HEK293 (cell line): ENCODE results near the gene CD2AP.
A peak's percentile ranks its signal among the peaks of the same experiment; 100 is the strongest.

Experiments used
- CTCF ChIA-PET: fragments of 350-600 bp; formaldehyde crosslinking; extraction: SDS; loops from one replicate; lab custom pipeline; 2021; ENCODE audit warnings: antibody characterized with exemption; lab: Yijun Ruan, JAX
- POLR2A ChIA-PET: fragments of 300-600 bp; formaldehyde crosslinking; extraction: SDS; loops from one replicate; lab custom pipeline; 2020; ENCODE audit warnings: antibody characterized with exemption, inconsistent platforms; lab: Yijun Ruan, JAX
- H3K27ac ChIP-seq: fragments of 200-500 bp; sonication (Bioruptor generic); 2 replicates; pipeline ENCODE4 v1.5.1; 2014; ENCODE audit warnings: low read depth, low read length, control low read depth, inconsistent platforms; ENCODE audit errors: extremely low read depth
- H3K36me3 ChIP-seq, 2 experiments: fragments of 200-500 bp in 1 of 2; sonication (Bioruptor generic) in 1 of 2; 1 replicate in 1 of 2; 2 replicates in 1 of 2; pipeline ENCODE4 v1.5.1; 2014 to 2017; ENCODE audit warnings: inconsistent platforms in 2 of 2, low read length in 2 of 2; ENCODE audit not compliant: control insufficient read depth in 2 of 2, insufficient read depth in 1 of 2
- H3K4me1 ChIP-seq: fragments of 200-500 bp; sonication (Bioruptor generic); 2 replicates; pipeline ENCODE4 v1.5.1; 2014; ENCODE audit warnings: mild to moderate bottlenecking, low read length, inconsistent platforms; ENCODE audit not compliant: control insufficient read depth, insufficient read depth
- H3K4me3 ChIP-seq: 2 replicates; pipeline ENCODE4 v1.5.1; 2011; ENCODE audit warnings: low read depth, mild to moderate bottlenecking, control low read depth, low read length, moderate library complexity
- H3K9me3 ChIP-seq: fragments of 200-500 bp; sonication (Bioruptor generic); 2 replicates; pipeline ENCODE4 v1.5.1; 2014; ENCODE audit warnings: low read depth, low read length, inconsistent platforms; ENCODE audit not compliant: control insufficient read depth, insufficient read depth
- ATF2 ChIP-seq: fragments of 450-650 bp; formaldehyde crosslinking; IDR thresholded peaks from 2 replicates; pipeline ENCODE4 v1.5.1; 2016; ENCODE audit warnings: missing biosample characterization, missing genetic modification characterization, low read depth
- BCL11A ChIP-seq: fragments of 450-650 bp; formaldehyde crosslinking; IDR thresholded peaks from 2 replicates; pipeline ENCODE4 v1.5.1; 2016; ENCODE audit warnings: low read depth, missing biosample characterization, missing genetic modification characterization
- BCL11B ChIP-seq: fragments of 450-650 bp; formaldehyde crosslinking; IDR thresholded peaks from 2 replicates; pipeline ENCODE4 v1.5.1; 2016; ENCODE audit warnings: low read depth, missing biosample characterization, missing genetic modification characterization
- GFI1B ChIP-seq: fragments of 450-650 bp; formaldehyde crosslinking; IDR thresholded peaks from 2 replicates; pipeline ENCODE4 v1.5.1; 2016; ENCODE audit warnings: missing biosample characterization, missing genetic modification characterization
- GLIS1 ChIP-seq: fragments of 450-650 bp; formaldehyde crosslinking; IDR thresholded peaks from 2 replicates; pipeline ENCODE4 v1.5.1; 2016; ENCODE audit warnings: missing biosample characterization, missing genetic modification characterization
- MEIS1 ChIP-seq: sonication (generic); formaldehyde crosslinking; IDR thresholded peaks from 2 replicates; pipeline ENCODE4 v1.8.1; 2022; ENCODE audit warnings: missing genetic modification reagents, mild to moderate bottlenecking, borderline replicate concordance
- PRDM4 ChIP-seq: fragments of 450-650 bp; formaldehyde crosslinking; IDR thresholded peaks from 2 replicates; pipeline ENCODE4 v1.5.1; 2017; ENCODE audit warnings: missing biosample characterization, missing genetic modification characterization
- REPIN1 ChIP-seq: fragments of 450-650 bp; formaldehyde crosslinking; IDR thresholded peaks from 2 replicates; pipeline ENCODE4 v1.5.1; 2017; ENCODE audit warnings: missing biosample characterization, missing genetic modification characterization, low read depth
- ZBTB7A ChIP-seq: fragments of 450-650 bp; formaldehyde crosslinking; IDR thresholded peaks from 2 replicates; pipeline ENCODE4 v1.5.1; 2016; ENCODE audit warnings: low read depth, missing biosample characterization, missing genetic modification characterization
- ZFP3 ChIP-seq: fragments of 450-650 bp; formaldehyde crosslinking; IDR thresholded peaks from 2 replicates; pipeline ENCODE4 v1.5.1; 2016; ENCODE audit warnings: low read depth, missing biosample characterization, missing genetic modification characterization
- ZNF133 ChIP-seq: fragments of 450-650 bp; formaldehyde crosslinking; IDR thresholded peaks from 2 replicates; pipeline ENCODE4 v1.5.1; 2016; ENCODE audit warnings: missing biosample characterization, missing genetic modification characterization
- ZNF138 ChIP-seq: fragments of 450-650 bp; formaldehyde crosslinking; IDR thresholded peaks from 2 replicates; pipeline ENCODE4 v1.5.1; 2016; ENCODE audit warnings: missing biosample characterization, missing genetic modification characterization, borderline replicate concordance
- ZNF184 ChIP-seq: fragments of 450-650 bp; IDR thresholded peaks from 2 replicates; pipeline ENCODE4 v1.5.1; 2018; ENCODE audit warnings: missing biosample characterization, mild to moderate bottlenecking, missing genetic modification characterization
- ZNF19 ChIP-seq: fragments of 450-650 bp; formaldehyde crosslinking; IDR thresholded peaks from 2 replicates; pipeline ENCODE4; 2016; ENCODE audit warnings: missing biosample characterization, missing genetic modification characterization, low read depth
- ZNF214 ChIP-seq: fragments of 450-650 bp; formaldehyde crosslinking; IDR thresholded peaks from 2 replicates; pipeline ENCODE4 v1.5.1; 2017; ENCODE audit warnings: missing biosample characterization, mild to moderate bottlenecking, missing genetic modification characterization, borderline replicate concordance
- ZNF223 ChIP-seq: fragments of 450-650 bp; formaldehyde crosslinking; IDR thresholded peaks from 2 replicates; pipeline ENCODE4 v1.5.1; 2016; ENCODE audit warnings: missing biosample characterization, missing genetic modification characterization
- ZNF292 ChIP-seq: fragments of 450-650 bp; formaldehyde crosslinking; IDR thresholded peaks from 2 replicates; pipeline ENCODE4 v1.5.1; 2016; ENCODE audit warnings: low read depth, missing biosample characterization, missing genetic modification characterization, borderline replicate concordance
- ZNF324 ChIP-seq: fragments of 450-650 bp; formaldehyde crosslinking; IDR thresholded peaks from 2 replicates; pipeline ENCODE4 v1.5.1; 2016; ENCODE audit warnings: missing biosample characterization, missing genetic modification characterization
- ZNF335 ChIP-seq: fragments of 450-650 bp; formaldehyde crosslinking; conservative IDR thresholded peaks from 2 replicates; pipeline ENCODE4 v1.5.1; 2016; ENCODE audit warnings: missing biosample characterization, missing genetic modification characterization
- ZNF416 ChIP-seq: fragments of 450-650 bp; formaldehyde crosslinking; IDR thresholded peaks from 2 replicates; pipeline ENCODE4 v1.5.1; 2016; ENCODE audit warnings: missing biosample characterization, missing genetic modification characterization
- ZNF473 ChIP-seq: fragments of 450-650 bp; formaldehyde crosslinking; IDR thresholded peaks from 2 replicates; pipeline ENCODE4 v1.5.1; 2017; ENCODE audit warnings: missing biosample characterization, missing genetic modification characterization
- ZNF48 ChIP-seq: fragments of 450-650 bp; formaldehyde crosslinking; IDR thresholded peaks from 2 replicates; pipeline ENCODE4 v1.5.1; 2016; ENCODE audit warnings: missing biosample characterization, missing genetic modification characterization
- ZNF488 ChIP-seq: fragments of 450-650 bp; formaldehyde crosslinking; IDR thresholded peaks from 2 replicates; pipeline ENCODE4 v1.5.1; 2016; ENCODE audit warnings: missing biosample characterization, missing genetic modification characterization
- ZNF521 ChIP-seq: fragments of 450-650 bp; formaldehyde crosslinking; IDR thresholded peaks from 2 replicates; pipeline ENCODE4 v1.5.1; 2017; ENCODE audit warnings: missing biosample characterization, mild to moderate bottlenecking, missing genetic modification characterization
- ZNF639 ChIP-seq: fragments of 450-650 bp; formaldehyde crosslinking; IDR thresholded peaks from 2 replicates; pipeline ENCODE4 v1.5.1; 2016; ENCODE audit warnings: missing biosample characterization, missing genetic modification characterization
- ZNF677 ChIP-seq: fragments of 450-650 bp; IDR thresholded peaks from 2 replicates; pipeline ENCODE4 v1.5.0; 2018; ENCODE audit warnings: missing biosample characterization, mild to moderate bottlenecking, missing genetic modification characterization, moderate library complexity
- TF ChIP-seq, protein P1 (sequence below): fragments of 450-650 bp; formaldehyde crosslinking; IDR thresholded peaks from 2 replicates; pipeline ENCODE4 v1.5.1; 2017; ENCODE audit warnings: missing biosample characterization, missing genetic modification characterization

Gene CD2AP

GRCh38 chr6:47534063-47534462 lies 56.5 kb downstream of the CD2AP start (continued):
- TF ChIP-seq, protein P1, sequence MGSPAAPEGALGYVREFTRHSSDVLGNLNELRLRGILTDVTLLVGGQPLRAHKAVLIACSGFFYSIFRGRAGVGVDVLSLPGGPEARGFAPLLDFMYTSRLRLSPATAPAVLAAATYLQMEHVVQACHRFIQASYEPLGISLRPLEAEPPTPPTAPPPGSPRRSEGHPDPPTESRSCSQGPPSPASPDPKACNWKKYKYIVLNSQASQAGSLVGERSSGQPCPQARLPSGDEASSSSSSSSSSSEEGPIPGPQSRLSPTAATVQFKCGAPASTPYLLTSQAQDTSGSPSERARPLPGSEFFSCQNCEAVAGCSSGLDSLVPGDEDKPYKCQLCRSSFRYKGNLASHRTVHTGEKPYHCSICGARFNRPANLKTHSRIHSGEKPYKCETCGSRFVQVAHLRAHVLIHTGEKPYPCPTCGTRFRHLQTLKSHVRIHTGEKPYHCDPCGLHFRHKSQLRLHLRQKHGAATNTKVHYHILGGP, result no peak
- TF ChIP-seq ZNF48 (tag by site-specific recombination) (no peak), ZNF184 (tag by site-specific recombination) (no peak), ZNF292 (tag by site-specific recombination) (no peak), BCL11A (tag by site-specific recombination) (peak; percentile 86), ZBTB7A (tag by site-specific recombination) (0 out of 2 replicates have a peak, but pooled peaks have one; percentile 17), ZNF19 (tag by site-specific recombination) (no peak), BCL11B (peak; percentile 43; the same call in 1 of the 2 replicates), MEIS1 (CRISPR knock-in tag) (no peak)

- peaks cover 30% of the 10 kb centered on the region for H3K4me1 ChIP-seq
- peaks cover 0 to 4% of the 10 kb centered on the region in 2 experiments; a peak in 2 of 3 replicates for H3K36me3 ChIP-seq
- POLR2A ChIA-PET, result no interaction called here
- no peaks in the 10 kb centered on the region for H3K9me3 ChIP-seq
- CTCF ChIA-PET, result interaction anchor here (0.9 kb wide), 1 partner anchor 48 kb away, joined by 3 read pairs; no protein-coding TSS in a partner anchor
- no peak overlapping the region for H3K27ac ChIP-seq
- no peak overlapping the region for H3K4me3 ChIP-seq
- TF ChIP-seq ZNF335 (tag by site-specific recombination), result no peak
- no peak for TF ChIP-seq ZNF639 (tag by site-specific recombination)
- TF ChIP-seq ZFP3 (tag by site-specific recombination), result no peak
- no peak for TF ChIP-seq GLIS1 (tag by site-specific recombination)
- no peak for TF ChIP-seq GFI1B (tag by site-specific recombination)
- TF ChIP-seq ZNF133 (tag by site-specific recombination), result no peak
- no peak for TF ChIP-seq ZNF473
- peak; percentile 84 for TF ChIP-seq ATF2 (tag by site-specific recombination)
- no peak for TF ChIP-seq ZNF138 (tag by site-specific recombination)
- TF ChIP-seq, protein P1, result 0 out of 2 replicates have a peak, but pooled peaks have one; percentile 26
- TF ChIP-seq ZNF677 (tag by site-specific recombination), result no peak
- no peak for TF ChIP-seq ZNF214
- TF ChIP-seq ZNF521 (tag by site-specific recombination), result no peak
- TF ChIP-seq ZNF223 (tag by site-specific recombination), result no peak
- TF ChIP-seq REPIN1, result no peak
- TF ChIP-seq PRDM4, result 0 out of 2 replicates have a peak, but pooled peaks have one; percentile 14
- TF ChIP-seq ZNF416 (tag by site-specific recombination), result no peak
- no peak for TF ChIP-seq ZNF488
- no peak for TF ChIP-seq ZNF324 (tag by site-specific recombination)
Measured at GRCh38 chr6:47535316-47536225, 58.0 kb downstream of the CD2AP start.
